ENCODE results near the gene TENM3. TPM values are rescaled to one million over a fixed set of nuclear protein-coding genes. Genes with fewer than 3 reads are reported as not detected.

TENM3 gene
- total RNA-seq, 1 donor from 2014 or later: not detected

DNA sequence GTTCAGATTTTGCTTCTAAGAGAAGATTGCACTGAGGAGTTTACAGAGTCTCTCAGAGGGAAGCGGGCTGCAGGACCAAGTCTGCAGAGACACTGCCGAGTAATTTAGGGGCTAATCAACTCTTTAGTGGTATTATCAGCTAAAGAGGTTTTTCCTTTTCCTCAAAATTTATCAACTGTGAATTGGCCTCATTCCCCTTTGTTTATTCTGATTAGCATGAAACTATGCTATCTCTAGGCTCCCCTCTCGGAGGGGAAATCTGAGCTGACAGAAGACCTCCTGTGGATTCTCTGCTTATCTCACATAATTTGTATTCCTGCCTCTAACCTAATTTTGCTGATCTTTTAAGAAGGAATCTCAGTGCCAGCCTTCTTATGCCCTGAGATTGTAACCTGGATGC, 473.0 kb downstream of the TENM3 start:
- intact Hi-C loops (cut with micrococcal nuclease): no loop called here

DNA sequence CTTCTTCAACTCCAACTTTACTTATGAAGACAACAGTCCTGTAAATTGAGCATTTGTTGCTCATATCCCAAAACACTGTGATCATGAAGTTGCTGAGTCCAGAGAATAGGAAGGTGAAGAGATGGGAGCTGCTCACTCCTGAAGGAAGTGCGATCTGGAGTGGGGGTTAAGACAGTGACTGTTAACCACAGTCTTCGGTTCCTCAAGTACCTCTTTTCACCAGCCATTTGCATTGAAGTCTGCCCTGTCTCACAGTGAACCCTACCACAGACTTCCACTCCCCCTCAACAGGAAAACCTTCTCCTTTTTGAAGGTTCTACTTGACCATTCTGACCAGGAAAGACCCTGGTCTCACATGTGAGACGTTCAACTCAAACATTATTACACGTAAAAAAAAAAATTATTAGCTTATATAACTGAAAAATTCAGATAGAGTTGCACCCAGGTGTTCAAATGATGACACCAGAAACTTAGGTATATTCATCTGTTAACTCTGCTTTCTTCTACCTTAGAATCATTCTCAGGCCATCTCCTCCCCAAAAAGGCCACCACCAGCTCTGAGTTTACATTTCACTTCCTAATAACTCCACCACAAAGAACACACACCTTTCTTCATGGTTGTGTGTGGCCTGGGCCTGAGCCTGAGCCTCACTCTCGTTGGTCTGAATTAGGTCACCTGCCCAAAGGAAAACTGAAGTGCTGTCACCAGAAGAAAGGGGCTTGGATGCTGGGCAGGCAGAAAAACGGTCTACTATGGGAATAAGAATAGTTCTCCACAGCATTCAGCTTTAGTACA, 474.8 kb downstream of the TENM3 start:
- intact Hi-C loops (cut with micrococcal nuclease): no loop called here

DNA sequence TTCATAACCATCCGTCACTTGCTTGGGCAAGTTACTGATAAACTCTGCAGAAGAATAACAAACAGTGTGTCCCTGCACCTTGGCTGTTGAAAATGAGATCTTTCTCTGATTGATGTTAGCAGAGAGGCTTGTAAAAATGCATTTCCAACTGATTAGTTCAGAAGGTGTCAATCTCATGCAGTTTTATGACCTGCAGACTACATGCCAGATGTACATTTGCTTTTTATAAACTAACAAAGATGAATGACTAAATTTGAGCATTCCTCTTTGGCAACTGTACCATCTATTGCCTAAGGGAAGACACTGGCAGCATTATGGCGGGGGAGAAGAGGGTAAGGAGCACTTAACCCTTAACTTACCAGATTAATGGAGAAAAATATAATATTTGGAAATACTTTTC, 481.2 kb downstream of the TENM3 start:
- intact Hi-C loops (cut with micrococcal nuclease): no loop called here

DNA sequence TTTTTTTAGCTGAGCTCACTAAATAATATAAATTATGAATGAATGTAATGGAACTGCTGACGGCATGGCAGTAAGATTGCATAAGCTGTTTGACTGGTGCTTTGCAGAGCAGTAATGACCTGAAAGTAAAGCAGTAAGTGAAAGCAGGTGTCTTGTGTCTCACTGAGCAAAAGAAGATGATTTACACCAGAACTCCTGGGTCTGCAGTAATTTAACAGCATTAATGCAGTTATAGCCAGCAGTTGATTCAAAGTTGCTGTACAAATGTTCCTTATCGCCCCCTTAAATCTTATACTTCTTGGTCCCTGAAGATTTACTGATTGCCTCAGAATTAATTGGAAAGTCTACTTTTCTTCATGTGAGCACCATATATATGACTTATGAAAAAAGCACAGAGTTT, 486.3 kb downstream of the TENM3 start:
- intact Hi-C loops (cut with micrococcal nuclease): no loop called here

DNA sequence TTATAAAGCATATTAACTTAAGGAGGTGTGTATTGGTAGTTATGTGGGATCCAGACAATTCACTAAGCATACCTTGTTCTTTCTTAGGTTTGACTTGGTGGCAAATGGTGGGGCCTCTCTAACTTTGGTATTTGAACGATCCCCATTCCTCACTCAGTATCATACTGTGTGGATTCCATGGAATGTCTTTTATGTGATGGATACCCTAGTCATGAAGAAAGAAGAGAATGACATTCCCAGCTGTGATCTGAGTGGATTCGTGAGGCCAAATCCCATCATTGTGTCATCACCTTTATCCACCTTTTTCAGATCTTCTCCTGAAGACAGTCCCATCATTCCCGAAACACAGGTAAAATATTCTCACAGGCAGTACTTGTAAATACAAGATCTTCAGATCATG, 487.6 kb downstream of the TENM3 start:
- intact Hi-C loops (cut with micrococcal nuclease): no loop called here

DNA sequence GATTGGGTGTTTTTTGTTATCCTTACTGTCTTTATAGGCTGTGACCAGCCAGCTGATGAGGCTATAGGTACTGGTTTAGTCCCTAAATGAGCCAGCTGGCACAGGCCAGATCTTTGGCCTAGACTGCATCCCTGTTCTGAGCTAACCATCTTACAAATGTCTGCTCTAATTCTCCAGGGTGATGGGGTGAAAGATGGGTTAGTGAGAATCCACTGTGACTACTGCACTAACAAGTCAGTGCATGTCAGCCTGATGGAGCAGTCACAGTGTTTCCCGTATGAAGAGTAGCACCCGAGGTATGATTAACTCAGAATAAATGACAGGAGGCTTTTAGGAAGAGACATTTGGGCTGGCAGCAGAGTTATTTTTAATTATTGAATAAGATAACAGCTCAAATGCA, 493.0 kb downstream of the TENM3 start:
- intact Hi-C loops (cut with micrococcal nuclease): no loop called here

DNA sequence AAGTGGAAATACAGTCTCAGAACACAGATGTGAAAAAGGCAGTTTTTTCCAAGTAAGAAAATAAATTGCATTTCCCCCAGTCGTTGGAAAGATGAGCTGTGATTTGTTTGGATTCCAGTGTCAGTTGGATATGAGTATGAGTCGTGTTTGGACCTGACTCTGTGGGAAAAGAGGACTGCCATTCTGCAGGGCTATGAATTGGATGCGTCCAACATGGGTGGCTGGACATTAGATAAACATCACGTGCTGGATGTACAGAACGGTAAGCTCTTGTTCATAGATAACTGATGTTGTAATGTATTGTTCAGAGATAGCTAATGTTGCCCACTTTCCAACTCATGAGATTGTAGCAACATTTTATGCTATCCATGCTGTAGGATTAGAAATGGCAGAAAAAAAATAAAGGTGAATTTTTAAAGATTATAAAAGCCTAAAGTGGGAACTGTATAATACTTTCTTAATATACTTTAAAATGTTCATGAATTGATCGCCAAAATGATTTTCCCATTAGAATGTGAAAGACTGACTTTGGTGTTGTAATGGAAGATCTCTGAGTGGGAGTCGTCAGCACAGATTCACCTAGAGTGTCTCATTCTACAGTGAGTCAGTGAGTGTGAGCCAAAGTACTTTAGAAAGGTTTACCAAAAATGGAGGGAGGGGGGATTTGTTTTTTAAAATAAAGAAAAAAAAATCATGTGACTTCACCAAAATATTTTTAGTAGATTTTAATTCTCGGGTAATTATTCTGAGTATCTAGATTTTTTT, 495.3 kb downstream of the TENM3 start:
- intact Hi-C loops (cut with micrococcal nuclease): no loop called here

DNA sequence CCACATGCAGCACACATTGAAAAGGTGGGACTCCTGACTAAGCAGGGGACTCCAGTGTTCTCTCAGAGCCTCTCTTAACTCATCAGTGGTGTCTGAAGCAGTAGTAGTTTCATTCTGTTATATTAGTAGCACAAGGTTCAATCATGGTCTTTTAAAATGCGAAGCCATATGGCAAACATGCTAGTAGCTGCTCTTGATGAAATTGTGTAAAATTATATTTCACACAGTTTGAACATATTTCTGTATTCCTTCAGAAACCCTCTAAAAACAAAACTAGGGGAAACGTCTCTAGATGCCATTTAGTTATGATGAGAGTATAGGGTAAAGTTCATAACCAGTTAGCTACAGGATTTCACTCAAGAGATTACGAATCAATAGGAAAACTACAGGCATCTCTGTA, 497.1 kb downstream of the TENM3 start:
- intact Hi-C loops (cut with micrococcal nuclease): no loop called here

DNA sequence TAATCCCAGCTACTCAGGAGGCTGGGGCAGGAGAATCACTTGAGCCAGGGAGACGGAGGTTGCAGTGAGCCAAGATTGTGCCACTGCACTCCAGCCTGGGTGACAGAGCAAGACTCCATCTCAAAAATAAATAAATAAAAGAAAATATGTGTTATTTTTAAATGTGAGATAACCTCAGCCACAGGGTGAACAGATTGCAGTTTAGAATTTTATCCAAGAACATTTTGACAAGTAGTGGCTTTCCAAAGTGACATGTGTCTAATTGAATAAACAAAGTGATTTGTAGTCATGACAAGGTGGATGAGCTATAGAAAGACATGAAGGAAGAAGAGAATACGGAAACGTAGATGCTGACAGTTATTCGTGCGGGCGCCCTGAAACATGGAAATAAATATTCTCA, 497.9 kb downstream of the TENM3 start:
- intact Hi-C loops (cut with micrococcal nuclease): no loop called here

DNA sequence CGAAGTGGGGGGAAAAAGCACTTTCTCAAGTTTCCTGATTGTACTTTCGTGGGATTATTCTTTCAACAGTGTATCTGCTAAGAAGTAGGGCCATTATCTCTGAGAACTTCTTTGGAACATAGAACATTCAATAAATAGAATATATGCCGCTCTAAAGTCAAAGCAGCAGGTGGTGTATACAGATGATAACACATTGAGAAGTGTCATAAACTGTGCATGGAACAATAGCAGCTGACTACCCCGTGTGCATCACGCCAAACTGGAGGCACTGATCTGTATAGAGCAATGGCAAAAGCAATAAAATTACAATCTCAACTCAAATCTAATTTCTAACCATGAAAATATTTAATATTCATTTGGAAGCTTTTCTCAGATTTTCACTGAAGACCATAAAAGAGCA, 498.7 kb downstream of the TENM3 start:
- intact Hi-C loops (cut with micrococcal nuclease): no loop called here

DNA sequence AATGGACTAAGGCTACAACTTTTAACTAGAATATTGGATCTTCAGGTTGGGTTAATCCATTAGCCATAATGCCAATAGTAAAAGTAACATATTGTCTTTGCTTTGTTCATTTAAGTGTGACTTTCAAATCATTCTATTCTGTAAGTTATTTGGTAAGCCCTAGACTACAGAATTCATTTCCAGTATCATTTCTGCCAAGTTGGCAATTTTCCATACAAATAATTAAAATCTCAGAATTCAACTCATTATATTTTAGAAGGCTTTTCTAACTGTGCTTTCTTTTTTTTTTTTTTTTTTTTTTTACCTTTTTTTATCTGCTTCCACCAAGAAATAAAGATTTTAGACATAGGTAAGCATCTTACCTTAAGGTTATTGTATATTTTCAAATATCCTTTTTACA, 500.6 kb downstream of the TENM3 start:
- intact Hi-C loops (cut with micrococcal nuclease): no loop called here

DNA sequence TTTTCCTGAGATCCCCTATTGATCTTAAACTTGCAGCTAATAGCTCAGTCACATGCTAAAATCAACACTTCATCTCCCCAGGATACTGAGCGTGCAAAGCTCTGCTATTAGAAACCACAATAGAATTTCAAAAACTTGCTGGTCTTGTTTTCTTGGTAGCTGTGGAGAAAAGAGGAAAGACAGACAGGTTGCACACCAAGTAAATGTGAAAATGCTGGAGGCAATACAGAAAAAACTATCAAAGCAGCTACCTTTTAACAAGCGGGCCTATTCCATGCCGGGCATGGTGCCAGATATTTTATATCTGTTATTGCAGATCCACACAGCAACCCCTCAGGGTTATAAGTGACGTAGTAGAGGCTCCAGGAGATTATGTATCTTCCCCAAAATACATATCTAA, 502.0 kb downstream of the TENM3 start:
- intact Hi-C loops (cut with micrococcal nuclease): no loop called here

DNA sequence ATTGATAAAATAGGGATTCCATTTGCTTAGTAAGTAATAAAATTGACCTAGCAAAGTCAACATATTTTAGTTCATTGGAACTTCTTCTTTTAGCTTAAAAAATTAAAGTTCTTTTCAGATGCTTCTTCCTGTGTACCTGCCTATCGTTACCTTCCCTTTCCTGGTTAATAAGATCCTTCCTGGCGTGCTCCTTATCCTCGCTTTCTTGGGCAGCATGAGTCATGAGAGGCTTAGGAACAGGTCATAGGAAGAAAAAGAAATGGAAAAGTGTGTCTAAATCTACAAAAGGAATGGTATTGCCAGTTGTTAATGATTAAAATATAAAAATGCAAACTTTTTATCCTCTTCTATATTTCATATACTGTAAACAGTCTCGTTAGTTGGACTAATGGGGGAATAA, 503.7 kb downstream of the TENM3 start:
- intact Hi-C loops (cut with micrococcal nuclease): no loop called here

DNA sequence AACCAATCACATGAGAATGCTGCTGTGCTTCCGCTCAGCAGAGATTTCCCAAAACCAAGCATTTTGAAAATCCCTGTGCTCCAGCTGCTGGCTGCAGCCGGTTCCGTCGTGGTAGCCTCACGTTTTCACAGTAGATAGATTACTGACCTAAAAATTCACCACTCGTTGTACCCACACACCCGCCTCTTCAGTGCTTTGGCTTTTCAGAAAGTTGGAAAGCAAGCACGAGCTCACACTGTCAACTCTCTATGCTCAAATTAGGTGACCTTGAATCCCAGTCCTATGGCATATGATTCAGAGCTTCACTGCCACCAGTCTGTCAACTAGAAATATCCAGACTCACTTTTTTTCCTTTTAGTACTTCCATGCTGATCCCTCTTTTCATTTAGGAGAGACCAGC, 505.1 kb downstream of the TENM3 start:
- intact Hi-C loops (cut with micrococcal nuclease): no loop called here

DNA sequence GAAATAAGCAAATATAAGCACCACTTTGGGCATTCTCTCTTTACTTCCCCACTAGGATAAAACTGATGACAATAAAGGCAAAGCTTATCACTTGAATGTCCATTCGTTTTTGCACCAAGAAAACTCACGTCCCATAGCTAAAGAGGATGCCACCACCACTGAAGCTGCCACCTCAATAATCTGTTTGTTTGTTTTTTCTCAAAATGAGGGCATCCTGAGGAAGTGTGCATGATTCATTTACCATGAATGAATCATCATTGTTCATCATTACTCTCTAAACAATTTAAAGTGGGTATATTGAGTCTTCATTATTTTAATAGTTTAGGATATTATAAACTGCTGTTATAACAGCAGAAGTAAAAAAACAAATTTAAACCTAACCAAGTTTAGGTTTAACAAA, 505.7 kb downstream of the TENM3 start:
- intact Hi-C loops (cut with micrococcal nuclease): no loop called here

DNA sequence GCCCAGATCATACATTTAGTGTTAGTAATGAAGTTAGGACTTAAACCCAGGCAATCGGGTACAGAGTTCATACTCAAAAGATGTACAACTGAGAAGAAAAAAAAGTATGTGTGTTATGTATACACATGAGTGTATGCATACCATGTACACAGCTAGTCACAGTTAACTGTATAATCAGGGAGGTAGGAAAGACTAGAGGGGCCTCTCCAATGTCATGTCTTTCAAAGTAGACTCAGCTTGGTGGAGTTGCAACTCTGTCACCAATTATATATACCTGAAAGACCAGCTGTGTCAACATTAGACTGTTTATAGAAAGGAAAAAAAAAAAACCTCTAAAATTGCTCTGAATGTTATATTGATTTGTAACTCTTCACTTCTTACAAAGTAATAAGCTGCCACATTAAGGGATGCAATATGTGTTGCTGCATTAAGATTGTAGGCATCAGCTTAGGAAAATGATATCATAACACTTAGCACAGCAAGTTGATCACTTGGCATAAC, 506.5 kb downstream of the TENM3 start:
- intact Hi-C loops (cut with micrococcal nuclease): no loop called here

DNA sequence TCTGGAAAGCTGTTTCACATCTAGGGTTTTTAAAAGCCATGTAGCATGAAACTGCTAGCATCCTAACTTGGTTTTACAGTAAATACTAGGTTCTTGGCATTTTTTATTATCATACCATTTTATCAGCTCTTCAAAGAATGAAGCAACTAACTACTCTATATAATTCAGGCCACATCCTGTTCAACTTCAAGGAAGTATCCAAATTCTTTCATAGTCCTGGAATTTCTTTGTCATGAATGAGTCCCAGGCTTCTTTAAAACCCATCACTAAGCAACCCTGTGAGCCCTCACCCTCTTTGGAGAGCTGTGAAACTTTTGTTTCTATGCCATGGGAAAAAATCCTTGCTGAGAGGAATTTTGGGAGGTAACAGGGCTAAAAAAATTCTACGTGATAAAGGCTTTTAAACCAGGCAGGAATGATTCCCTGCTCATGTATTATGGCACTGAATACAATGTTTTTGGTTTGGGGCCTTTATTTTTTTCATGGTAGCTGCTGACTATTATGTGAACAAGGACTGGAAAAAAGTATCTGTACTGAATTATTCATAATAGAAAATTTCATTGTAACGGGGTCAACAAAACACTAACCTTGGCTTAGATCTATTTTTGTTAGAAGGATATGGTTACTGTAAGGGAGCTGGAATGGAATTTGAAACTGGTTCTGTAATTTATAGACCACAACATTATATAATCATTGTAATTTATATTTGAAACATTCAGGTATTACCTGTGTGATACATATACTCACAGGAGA, 509.1 kb downstream of the TENM3 start:
- intact Hi-C loops (cut with micrococcal nuclease): no loop called here

DNA sequence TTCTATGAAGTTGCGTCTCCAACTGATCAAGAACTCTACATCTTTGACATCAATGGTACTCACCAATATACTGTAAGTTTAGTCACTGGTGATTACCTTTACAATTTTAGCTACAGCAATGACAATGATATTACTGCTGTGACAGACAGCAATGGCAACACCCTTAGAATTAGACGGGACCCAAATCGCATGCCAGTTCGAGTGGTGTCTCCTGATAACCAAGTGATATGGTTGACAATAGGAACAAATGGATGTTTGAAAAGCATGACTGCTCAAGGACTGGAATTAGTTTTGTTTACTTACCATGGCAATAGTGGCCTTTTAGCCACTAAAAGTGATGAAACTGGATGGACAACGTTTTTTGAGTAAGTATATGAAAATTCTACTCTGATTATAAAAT, 511.7 kb downstream of the TENM3 start:
- intact Hi-C loops (cut with micrococcal nuclease): no loop called here

DNA sequence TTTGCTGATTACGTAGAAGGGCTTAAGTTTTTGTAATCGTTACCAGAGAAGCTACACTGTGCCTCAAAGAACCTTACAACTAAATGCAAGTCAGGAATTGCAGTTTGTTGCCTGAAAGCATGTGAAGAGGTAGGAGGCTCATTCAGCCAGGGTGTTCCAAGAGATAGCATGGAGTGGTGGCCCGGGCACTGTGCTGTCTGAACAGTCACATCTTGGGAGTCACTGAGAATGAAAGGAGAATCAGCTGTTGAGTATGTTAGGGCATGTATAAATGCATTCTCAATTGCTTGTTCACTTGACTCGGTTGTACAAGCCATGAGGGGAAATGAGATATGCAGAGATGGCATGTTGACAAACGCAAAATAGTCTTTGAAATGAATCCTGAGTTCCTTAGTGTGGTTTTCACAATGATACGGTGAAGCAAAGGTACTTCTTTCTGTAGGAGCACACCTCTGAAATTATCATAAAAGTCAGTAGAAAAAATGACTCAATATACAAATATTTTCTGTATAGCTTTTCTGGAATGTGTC, 513.0 kb downstream of the TENM3 start:
- intact Hi-C loops (cut with micrococcal nuclease): no loop called here

DNA sequence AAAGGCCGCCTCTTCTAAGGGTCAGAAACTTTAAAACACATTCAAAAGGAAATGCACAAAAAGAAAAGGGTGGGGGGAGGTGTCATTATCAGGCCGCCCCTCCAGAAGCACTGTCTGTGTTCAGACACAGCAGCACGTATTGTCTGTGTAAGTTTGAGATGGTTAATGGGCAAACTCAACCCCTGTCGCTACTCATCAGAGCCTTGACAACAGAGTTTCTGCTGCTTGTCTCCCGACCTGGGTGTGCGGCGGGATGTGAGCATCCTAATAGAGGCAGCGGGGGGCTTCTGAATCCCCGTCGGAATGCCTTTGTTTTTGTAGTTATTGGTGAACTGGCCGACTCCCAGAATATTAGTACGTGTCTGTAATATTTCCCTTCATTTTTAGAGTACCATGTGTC, 515.1 kb downstream of the TENM3 start:
- intact Hi-C loops (cut with micrococcal nuclease): no loop called here

DNA sequence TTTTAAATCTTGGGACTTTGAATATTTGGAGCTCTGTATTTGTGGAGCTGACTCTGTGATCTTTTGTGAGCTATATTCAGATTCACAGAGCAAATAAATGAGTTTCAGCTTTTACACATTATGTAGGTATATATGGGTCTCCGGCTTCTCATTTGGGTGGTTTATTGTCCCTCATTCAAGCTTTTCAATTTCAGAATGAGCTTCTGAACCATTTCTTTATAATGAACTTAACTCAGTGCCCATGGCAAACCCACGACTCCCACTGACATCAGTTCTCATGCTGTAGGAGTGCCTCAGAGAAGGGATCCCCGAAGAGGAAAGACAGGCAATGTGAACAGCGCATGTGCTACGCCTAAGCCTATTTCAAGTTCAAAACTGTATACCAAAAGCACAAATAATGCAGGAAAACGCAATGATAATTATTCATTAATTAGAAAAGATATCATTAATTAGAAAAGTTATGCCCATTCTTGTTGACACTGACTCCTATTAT, 517.4 kb downstream of the TENM3 start:
- intact Hi-C loops (cut with micrococcal nuclease): no loop called here

DNA sequence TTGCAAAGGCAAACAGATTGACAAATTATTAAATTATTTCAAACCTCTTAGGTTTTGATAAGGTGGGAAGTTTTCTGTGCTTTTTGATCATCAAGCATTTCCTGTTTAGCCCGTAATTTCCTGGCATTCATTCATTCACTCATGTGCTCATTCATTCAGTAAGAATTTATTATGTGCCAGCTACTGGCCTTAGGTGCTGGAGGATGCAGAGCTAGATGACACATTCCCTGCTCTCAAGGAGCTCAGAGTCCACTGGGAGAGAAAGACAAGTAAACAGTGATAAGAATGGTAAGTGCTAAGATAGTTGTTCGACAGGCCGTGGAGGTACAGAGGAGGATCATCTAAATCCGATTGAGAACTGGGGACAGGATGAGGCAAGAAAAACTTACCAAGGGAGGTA, 520.9 kb downstream of the TENM3 start:
- intact Hi-C loops (cut with micrococcal nuclease): no loop called here

All from T-helper 1 cell treated with Interleukin-12 subunit alpha and Interleukin-12 subunit beta and Interleukin-4 antibody, amounts not matched to agents 30 ng/mL and 1 ng/mL, for 36 hours (primary cell).